ENCODE measurements around the gene C4orf50. TPM values are rescaled to one million over a fixed set of nuclear protein-coding genes. Genes with fewer than 3 reads are reported as not detected.

The C4orf50 gene
- total and polyA plus RNA-seq, 2 experiments from 2014 or later: 0.06 to 0.31 TPM

DNA sequence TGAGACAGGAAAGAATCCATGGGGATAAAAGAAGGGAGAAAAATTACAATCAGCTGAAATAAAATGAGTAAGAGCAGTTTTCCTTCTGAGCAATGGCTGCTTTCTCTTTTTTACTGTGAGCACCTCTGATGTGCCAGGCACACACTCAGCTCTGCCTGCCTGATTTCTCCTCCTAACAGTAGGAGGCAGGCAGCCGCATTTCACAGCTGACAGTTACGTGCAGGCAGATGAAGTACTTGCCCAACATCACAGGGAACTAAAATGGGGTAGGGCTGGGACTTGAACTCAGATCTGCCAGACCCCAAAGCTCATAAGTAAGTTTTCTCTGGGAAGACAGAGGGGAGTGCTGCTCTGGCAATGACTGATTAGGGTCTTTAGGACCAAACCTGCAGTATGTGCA, 54.6 kb downstream of the C4orf50 start (continued):
- TF ChIP-seq, protein P1, sequence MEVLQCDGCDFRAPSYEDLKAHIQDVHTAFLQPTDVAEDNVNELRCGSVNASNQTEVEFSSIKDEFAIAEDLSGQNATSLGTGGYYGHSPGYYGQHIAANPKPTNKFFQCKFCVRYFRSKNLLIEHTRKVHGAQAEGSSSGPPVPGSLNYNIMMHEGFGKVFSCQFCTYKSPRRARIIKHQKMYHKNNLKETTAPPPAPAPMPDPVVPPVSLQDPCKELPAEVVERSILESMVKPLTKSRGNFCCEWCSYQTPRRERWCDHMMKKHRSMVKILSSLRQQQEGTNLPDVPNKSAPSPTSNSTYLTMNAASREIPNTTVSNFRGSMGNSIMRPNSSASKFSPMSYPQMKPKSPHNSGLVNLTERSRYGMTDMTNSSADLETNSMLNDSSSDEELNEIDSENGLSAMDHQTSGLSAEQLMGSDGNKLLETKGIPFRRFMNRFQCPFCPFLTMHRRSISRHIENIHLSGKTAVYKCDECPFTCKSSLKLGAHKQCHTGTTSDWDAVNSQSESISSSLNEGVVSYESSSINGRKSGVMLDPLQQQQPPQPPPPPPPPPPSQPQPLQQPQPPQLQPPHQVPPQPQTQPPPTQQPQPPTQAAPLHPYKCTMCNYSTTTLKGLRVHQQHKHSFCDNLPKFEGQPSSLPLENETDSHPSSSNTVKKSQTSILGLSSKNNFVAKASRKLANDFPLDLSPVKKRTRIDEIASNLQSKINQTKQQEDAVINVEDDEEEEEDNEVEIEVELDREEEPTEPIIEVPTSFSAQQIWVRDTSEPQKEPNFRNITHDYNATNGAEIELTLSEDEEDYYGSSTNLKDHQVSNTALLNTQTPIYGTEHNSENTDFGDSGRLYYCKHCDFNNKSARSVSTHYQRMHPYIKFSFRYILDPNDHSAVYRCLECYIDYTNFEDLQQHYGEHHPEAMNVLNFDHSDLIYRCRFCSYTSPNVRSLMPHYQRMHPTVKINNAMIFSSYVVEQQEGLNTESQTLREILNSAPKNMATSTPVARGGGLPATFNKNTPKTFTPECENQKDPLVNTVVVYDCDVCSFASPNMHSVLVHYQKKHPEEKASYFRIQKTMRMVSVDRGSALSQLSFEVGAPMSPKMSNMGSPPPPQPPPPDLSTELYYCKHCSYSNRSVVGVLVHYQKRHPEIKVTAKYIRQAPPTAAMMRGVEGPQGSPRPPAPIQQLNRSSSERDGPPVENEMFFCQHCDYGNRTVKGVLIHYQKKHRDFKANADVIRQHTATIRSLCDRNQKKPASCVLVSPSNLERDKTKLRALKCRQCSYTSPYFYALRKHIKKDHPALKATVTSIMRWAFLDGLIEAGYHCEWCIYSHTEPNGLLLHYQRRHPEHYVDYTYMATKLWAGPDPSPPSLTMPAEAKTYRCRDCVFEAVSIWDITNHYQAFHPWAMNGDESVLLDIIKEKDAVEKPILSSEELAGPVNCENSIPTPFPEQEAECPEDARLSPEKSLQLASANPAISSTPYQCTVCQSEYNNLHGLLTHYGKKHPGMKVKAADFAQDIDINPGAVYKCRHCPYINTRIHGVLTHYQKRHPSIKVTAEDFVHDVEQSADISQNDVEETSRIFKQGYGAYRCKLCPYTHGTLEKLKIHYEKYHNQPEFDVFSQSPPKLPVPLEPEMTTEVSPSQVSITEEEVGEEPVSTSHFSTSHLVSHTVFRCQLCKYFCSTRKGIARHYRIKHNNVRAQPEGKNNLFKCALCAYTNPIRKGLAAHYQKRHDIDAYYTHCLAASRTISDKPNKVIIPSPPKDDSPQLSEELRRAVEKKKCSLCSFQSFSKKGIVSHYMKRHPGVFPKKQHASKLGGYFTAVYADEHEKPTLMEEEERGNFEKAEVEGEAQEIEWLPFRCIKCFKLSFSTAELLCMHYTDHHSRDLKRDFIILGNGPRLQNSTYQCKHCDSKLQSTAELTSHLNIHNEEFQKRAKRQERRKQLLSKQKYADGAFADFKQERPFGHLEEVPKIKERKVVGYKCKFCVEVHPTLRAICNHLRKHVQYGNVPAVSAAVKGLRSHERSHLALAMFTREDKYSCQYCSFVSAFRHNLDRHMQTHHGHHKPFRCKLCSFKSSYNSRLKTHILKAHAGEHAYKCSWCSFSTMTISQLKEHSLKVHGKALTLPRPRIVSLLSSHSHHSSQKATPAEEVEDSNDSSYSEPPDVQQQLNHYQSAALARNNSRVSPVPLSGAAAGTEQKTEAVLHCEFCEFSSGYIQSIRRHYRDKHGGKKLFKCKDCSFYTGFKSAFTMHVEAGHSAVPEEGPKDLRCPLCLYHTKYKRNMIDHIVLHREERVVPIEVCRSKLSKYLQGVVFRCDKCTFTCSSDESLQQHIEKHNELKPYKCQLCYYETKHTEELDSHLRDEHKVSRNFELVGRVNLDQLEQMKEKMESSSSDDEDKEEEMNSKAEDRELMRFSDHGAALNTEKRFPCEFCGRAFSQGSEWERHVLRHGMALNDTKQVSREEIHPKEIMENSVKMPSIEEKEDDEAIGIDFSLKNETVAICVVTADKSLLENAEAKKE (CRISPR knock-in tag; IDR thresholded peaks at IDR 0.05): no peak
- TF ChIP-seq, protein P2, sequence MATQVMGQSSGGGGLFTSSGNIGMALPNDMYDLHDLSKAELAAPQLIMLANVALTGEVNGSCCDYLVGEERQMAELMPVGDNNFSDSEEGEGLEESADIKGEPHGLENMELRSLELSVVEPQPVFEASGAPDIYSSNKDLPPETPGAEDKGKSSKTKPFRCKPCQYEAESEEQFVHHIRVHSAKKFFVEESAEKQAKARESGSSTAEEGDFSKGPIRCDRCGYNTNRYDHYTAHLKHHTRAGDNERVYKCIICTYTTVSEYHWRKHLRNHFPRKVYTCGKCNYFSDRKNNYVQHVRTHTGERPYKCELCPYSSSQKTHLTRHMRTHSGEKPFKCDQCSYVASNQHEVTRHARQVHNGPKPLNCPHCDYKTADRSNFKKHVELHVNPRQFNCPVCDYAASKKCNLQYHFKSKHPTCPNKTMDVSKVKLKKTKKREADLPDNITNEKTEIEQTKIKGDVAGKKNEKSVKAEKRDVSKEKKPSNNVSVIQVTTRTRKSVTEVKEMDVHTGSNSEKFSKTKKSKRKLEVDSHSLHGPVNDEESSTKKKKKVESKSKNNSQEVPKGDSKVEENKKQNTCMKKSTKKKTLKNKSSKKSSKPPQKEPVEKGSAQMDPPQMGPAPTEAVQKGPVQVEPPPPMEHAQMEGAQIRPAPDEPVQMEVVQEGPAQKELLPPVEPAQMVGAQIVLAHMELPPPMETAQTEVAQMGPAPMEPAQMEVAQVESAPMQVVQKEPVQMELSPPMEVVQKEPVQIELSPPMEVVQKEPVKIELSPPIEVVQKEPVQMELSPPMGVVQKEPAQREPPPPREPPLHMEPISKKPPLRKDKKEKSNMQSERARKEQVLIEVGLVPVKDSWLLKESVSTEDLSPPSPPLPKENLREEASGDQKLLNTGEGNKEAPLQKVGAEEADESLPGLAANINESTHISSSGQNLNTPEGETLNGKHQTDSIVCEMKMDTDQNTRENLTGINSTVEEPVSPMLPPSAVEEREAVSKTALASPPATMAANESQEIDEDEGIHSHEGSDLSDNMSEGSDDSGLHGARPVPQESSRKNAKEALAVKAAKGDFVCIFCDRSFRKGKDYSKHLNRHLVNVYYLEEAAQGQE (IDR thresholded peaks at IDR 0.05; ENCODE audit: unreplicated experiment): no peak
- TF ChIP-seq EZH2 (IDR thresholded peaks at IDR 0.05; ENCODE audit: low read depth, unreplicated experiment): no peak
- no peak for TF ChIP-seq ZNF114 (CRISPR knock-in tag; IDR thresholded peaks at IDR 0.05)

DNA sequence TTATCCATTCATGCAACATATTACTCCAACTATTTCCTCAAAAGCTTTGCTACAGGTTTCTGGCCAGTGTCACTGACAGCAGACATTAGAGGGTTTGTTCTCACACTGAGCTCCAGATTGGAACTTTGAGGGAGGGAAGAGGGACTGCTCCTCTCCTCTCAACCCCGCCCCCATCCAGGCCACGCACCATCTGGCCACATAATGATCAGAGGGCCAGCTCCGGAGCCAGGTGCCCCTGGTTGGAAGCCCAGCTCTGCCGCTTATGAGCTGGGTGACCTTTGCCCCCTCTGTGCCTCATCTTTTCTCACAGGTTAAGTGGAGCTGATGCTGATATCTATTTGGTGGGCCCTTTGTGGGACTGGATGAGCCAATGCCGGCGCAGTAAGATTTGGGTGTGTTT, 55.8 kb downstream of the C4orf50 start:
- Histone ChIP-seq H3K4me2 (no peak overlapping the region), H3K9me2 (ENCODE audit: insufficient read depth) (no peaks in the 10 kb centered on the region), H3K79me2 (replicated peaks; ENCODE audit: insufficient read depth) (no peaks in the 10 kb centered on the region), H3K4me1 (ENCODE audit: insufficient read depth) (no peaks in the 10 kb centered on the region), H4K20me1 (replicated peaks; ENCODE audit: insufficient read depth) (no peaks in the 10 kb centered on the region), H2AFZ (no peak overlapping the region), H3K27me3 (ENCODE audit: insufficient read depth) (no peaks in the 10 kb centered on the region), H3K27ac (ENCODE audit: low read depth) (no peak overlapping the region), H3F3A (replicated peaks; ENCODE audit: low read depth) (no peaks in the 10 kb centered on the region), H3K4me3 (no peak overlapping the region), H3K36me3 (ENCODE audit: insufficient read depth) (no peaks in the 10 kb centered on the region)
- Mint-ChIP-seq H3K27me3 (ENCODE audit: insufficient read depth, low read depth, poor library complexity) (peaks cover 11% of the 10 kb centered on the region), H3K36me3 (ENCODE audit: low read depth) (no peaks in the 10 kb centered on the region), H3K27ac (no peak overlapping the region), H3K9me3 (no peaks in the 10 kb centered on the region; the same call in 2 of the 3 replicates), H3K4me3 (no peak overlapping the region), H3K4me1 (peaks cover 6% of the 10 kb centered on the region; the same call in 2 of the 3 replicates)
- ATAC-seq (no peak), DNase-seq (ENCODE audit: low spot score) (no peak)
- TF ChIP-seq NANOG (IDR thresholded peaks at IDR 0.05; ENCODE audit: borderline replicate concordance) (no peak), ZNF331 (CRISPR knock-in tag; IDR thresholded peaks at IDR 0.05; ENCODE audit: low read depth) (no peak), POLR2AphosphoS5 (IDR thresholded peaks at IDR 0.05; ENCODE audit: low read depth) (no peak), STAT1 (IDR thresholded peaks at IDR 0.05; ENCODE audit: unreplicated experiment) (no peak), CREB1 (CRISPR knock-in tag; IDR thresholded peaks at IDR 0.05; ENCODE audit: low read depth) (no peak)
- TF ChIP-seq, protein P3, sequence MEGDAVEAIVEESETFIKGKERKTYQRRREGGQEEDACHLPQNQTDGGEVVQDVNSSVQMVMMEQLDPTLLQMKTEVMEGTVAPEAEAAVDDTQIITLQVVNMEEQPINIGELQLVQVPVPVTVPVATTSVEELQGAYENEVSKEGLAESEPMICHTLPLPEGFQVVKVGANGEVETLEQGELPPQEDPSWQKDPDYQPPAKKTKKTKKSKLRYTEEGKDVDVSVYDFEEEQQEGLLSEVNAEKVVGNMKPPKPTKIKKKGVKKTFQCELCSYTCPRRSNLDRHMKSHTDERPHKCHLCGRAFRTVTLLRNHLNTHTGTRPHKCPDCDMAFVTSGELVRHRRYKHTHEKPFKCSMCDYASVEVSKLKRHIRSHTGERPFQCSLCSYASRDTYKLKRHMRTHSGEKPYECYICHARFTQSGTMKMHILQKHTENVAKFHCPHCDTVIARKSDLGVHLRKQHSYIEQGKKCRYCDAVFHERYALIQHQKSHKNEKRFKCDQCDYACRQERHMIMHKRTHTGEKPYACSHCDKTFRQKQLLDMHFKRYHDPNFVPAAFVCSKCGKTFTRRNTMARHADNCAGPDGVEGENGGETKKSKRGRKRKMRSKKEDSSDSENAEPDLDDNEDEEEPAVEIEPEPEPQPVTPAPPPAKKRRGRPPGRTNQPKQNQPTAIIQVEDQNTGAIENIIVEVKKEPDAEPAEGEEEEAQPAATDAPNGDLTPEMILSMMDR (conservative IDR thresholded peaks at IDR 0.05; ENCODE audit: low read depth in 2 of 2): no peak
- TF ChIP-seq, protein P2 (IDR thresholded peaks at IDR 0.05; ENCODE audit: unreplicated experiment): no peak

All from GM23338 (cell line).